ENCODE results near the gene PCDHGB6.
A peak's percentile ranks its signal among the peaks of the same experiment; 100 is the strongest.
"Not testable (repeated sequence)": the region's sequence is repeated elsewhere in the genome, so short reads cannot be mapped to it uniquely, and the experiment has no call there.

Gene PCDHGB6

GRCh38 chr5:141388661-141389060 lies 19.2 kb upstream of the PCDHGB6 start:
- DNase-seq (ENCODE audit: low spot score): no peak

DNA sequence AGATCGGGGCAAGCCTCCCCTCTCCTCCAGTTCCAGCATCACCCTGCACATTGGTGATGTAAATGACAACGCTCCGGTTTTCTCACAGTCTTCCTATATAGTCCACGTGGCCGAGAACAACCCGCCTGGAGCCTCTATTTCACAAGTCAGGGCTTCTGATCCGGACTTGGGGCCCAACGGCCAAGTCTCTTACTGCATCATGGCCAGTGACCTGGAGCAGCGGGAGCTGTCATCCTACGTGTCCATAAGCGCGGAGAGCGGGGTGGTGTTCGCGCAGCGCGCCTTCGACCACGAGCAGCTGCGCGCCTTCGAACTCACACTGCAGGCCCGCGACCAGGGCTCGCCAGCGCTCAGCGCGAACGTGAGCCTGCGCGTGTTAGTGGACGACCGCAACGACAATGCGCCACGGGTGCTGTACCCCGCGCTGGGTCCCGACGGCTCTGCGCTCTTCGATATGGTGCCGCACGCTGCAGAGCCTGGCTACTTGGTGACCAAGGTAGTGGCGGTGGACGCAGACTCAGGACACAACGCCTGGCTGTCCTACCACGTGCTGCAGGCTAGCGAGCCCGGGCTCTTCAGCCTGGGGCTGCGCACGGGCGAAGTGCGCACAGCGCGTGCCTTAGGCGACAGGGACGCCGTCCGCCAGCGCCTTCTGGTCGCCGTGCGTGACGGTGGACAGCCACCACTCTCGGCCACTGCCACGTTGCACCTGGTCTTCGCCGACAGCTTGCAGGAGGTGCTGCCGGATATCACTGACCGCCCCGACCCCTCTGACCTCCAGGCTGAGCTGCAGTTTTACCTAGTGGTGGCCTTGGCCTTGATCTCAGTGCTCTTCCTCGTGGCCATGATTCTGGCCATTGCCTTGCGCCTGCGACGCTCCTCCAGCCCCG lies 18.4 kb upstream of the PCDHGB6 start:
- no peak for DNase-seq (ENCODE audit: low spot score)

DNA sequence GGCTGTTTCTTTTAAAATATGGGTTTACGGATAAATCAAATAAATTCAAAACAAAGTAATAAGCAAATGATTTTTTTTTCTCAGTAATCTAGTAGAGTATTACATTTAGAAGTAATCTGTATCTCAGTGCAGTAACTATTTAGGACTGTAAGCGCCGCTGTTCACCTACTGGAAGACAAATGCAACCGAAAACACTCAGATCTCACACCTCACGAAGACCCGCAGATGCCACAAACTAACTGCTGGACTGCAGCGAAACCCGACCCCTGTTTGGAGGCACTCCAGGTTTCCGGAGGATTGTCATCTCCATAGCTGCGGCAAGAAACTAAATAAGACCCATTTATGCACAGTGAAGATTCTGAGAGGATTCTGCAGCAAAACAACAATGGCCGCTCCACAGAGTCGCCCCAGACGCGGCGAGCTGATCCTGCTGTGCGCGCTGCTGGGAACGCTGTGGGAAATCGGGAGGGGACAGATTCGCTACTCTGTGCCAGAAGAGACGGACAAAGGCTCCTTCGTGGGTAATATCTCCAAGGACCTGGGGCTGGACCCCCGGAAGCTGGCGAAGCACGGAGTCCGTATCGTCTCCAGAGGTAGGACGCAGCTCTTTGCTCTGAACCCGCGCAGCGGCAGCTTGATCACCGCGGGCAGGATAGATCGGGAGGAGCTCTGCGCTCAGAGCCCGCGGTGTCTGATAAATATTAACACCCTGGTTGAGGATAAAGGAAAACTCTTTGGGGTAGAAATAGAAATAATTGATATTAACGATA lies 15.2 kb upstream of the PCDHGB6 start, which contains the start of gene PCDHGA8:
PCDHGA8 (plus strand) TSS at position 205 of the 770 bp plus-strand sequence; CDS start at position 386, 181 bp downstream.
- no peak for DNase-seq (ENCODE audit: low spot score)

DNA sequence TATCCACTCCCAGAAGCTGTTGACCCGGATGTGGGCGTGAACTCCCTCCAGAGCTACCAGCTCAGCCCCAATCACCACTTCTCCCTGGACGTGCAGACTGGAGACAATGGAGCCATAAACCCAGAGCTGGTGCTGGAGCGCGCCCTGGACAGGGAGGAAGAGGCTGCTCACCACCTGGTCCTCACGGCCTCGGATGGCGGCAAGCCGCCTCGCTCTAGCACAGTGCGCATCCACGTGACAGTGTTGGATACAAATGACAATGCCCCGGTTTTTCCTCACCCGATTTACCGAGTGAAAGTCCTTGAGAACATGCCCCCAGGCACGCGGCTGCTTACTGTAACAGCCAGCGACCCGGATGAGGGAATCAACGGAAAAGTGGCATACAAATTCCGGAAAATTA lies 14.6 kb upstream of the PCDHGB6 start:
- no peak for DNase-seq (ENCODE audit: low spot score)

- not testable (repeated sequence) for DNase-seq (ENCODE audit: low spot score)
Measured at GRCh38 chr5:141394401-141395187, 13.2 kb upstream of the PCDHGB6 start.

DNA sequence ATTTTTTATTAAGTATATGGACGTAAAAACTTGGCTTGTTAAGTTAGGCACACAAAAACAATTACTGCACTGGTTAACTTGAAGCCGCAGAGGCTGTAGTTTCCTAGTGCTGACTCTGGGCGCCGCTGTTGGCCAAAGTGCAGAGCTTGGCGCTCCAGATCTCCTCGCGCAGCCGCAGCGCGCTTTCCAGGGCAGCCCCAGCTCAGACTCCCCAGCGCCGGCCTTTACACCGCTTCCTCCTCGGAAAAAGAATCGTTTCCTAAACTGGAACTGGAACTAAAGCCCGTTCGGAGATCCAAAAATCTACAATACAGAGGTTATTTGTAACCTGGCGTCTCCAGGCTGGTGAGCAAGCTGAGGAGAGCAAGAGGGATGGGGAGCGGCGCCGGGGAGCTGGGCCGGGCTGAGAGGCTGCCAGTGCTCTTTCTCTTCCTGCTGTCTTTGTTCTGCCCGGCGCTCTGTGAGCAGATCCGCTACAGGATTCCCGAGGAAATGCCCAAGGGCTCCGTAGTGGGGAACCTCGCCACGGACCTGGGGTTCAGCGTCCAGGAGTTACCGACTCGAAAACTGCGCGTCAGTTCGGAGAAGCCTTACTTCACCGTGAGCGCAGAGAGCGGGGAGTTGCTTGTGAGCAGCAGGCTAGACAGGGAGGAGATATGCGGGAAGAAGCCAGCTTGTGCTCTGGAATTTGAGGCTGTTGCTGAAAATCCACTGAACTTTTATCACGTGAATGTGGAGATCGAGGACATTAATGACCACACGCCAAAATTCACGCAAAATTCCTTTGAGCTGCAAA lies 9.9 kb upstream of the PCDHGB6 start, which contains the start of gene PCDHGB5:
PCDHGB5 (plus strand) TSS at position 192 of the 796 bp plus-strand sequence; CDS start at position 373, 181 bp downstream.
- not testable (repeated sequence) for DNase-seq (ENCODE audit: low spot score)

DNA sequence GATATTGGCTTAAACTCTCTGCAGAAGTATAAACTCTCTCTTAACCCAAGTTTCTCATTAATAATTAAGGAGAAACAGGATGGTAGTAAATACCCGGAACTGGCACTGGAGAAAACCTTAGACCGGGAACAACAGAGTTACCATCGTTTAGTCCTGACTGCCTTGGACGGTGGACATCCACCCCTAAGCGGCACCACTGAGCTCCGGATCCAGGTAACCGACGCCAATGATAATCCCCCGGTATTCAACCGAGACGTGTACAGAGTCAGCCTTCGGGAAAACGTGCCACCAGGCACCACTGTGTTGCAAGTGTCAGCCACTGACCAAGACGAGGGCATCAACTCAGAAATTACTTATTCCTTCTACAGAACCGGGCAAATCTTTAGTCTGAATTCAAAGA lies 9.2 kb upstream of the PCDHGB6 start:
- no peak for DNase-seq (ENCODE audit: low spot score)

- DNase-seq (ENCODE audit: low spot score): no peak
Measured at GRCh38 chr5:141399555-141400258, 8.1 kb upstream of the PCDHGB6 start.

DNA sequence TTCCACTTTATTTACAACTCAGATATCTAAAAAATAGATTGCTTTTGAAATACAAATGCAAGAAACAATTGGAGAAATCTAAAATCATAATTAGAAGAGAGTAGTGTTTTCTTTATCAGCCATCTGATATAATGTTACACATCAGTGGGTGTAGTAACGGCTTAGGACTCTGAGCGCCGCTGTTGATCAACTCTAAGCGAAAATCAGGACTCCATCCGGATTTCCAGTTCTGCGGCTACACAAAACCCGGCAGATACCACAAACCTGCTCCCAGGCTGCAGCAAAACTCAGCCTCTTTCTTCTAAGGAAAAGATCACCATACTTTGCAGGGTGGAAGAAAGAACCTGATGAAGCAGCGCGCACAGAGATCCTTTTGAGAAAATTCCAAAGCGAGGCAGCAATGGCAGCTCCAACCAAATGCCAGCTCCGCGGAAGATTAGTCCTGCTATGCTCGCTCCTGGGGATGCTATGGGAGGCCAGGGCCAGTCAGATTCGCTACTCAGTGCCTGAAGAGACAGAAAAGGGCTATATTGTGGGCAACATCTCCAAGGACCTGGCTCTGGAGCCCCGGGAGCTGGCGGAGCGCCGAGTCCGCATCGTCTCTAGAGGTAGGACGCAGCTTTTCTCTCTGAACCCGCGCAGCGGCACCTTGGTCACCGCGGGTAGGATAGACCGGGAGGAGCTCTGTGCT lies 5.1 kb upstream of the PCDHGB6 start, which contains the start of gene PCDHGA9:
PCDHGA9 (plus strand) TSS at position 226 of the 691 bp plus-strand sequence; CDS start at position 401, 175 bp downstream.
- peak; percentile 56 for DNase-seq (ENCODE audit: low spot score)

DNA sequence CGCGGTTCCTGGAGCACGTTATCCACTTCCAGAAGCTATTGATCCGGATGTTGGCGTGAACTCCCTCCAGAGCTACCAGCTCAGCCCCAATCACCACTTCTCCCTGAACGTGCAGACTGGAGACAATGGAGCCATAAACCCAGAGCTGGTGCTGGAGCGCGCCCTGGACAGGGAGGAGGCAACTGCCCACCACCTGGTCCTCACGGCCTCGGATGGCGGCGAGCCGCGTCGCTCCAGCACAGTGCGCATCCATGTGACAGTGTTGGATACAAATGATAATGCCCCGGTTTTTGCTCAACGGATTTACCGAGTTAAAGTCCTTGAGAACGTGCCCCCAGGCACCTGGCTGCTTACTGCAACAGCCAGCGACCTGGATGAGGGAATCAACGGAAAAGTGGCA lies 4.4 kb upstream of the PCDHGB6 start:
- DNase-seq (ENCODE audit: low spot score): no peak

DNA sequence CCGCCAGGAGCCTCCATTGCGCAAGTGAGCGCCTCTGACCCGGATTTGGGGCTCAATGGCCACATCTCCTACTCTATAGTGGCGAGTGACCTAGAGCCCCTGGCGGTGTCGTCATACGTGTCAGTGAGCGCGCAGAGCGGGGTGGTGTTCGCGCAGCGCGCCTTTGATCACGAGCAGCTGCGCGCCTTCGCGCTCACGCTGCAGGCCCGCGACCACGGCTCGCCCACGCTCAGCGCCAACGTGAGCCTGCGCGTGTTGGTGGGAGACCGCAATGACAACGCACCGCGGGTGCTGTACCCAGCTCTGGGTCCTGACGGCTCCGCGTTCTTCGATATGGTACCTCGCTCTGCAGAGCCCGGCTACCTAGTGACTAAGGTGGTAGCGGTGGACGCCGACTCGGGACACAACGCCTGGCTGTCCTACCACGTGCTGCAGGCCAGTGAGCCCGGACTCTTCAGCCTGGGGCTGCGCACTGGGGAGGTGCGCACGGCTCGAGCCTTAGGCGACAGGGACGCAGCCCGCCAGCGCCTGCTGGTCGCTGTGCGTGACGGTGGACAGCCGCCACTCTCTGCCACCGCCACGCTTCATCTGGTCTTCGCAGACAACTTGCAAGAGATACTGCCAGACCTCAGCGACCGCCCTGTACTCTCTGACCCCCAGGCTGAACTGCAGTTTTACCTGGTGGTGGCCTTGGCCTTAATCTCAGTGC lies 1.9 kb downstream of the PCDHGB6 start:
- no peak for DNase-seq (ENCODE audit: low spot score)

GRCh38 chr5:141411575-141411974 lies 3.8 kb downstream of the PCDHGB6 start:
- DNase-seq (ENCODE audit: low spot score): no peak

DNA sequence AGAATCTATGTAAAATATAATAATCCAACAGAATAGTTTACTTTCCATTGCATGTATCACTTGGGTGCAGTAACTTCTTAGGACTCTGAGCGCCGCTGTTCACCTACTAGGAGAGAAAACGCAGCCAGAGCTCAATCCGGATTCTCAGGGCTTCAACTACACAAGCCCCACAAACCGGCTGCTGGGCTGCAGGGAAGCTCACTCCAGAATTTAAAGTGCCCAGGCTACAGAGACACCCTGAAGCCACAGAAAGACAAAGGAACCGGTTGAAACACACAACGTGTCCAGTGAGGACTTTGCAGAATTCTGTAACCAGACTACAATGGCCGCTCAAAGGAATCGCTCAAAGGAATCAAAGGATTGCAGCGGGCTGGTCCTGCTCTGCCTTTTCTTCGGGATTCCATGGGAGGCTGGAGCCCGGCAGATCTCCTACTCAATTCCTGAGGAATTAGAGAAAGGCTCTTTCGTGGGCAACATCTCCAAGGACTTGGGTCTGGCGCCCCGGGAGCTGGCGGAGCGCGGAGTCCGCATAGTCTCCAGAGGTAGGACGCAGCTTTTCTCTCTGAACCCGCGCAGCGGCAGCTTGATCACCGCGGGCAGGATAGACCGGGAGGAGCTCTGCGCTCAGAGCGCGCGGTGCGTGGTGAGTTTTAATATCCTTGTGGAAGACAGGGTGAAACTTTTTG lies 5.2 kb downstream of the PCDHGB6 start, which contains the start of gene PCDHGA10:
PCDHGA10 (plus strand) TSS at position 134 of the 686 bp plus-strand sequence; CDS start at position 323, 189 bp downstream.
- DNase-seq (ENCODE audit: low spot score): no peak

DNA sequence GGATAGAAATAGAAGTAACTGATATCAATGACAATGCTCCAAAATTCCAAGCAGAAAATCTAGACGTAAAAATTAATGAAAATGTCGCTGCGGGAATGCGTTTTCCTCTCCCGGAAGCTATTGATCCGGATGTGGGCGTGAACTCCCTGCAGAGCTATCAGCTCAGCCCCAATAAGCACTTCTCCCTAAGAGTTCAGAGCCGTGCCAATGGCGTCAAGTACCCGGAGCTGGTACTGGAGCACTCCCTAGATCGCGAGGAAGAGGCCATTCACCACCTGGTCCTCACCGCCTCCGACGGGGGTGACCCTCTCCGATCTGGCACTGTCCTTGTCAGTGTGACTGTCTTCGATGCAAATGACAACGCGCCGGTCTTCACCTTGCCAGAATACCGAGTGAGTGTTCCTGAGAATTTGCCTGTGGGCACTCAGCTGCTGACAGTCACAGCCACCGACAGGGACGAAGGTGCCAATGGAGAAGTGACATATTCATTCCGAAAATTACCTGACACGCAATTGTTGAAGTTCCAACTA lies 5.8 kb downstream of the PCDHGB6 start:
- DNase-seq (ENCODE audit: low spot score): no peak

GRCh38 chr5:141414548-141415274 lies 6.9 kb downstream of the PCDHGB6 start:
- not testable (repeated sequence) for DNase-seq (ENCODE audit: low spot score)

- DNase-seq (ENCODE audit: low spot score): not testable (repeated sequence)
Measured at GRCh38 chr5:141415275-141415618, 7.4 kb downstream of the PCDHGB6 start.

- not testable (repeated sequence) for DNase-seq (ENCODE audit: low spot score)
Measured at GRCh38 chr5:141417494-141418172, 9.8 kb downstream of the PCDHGB6 start, which contains the start of gene PCDHGB7. Gene PCDHGB7 (plus strand): TSS chr5:141417677. CDS start chr5:141417860, 183 bp downstream.
